Neural cell (in vitro differentiated cells): Measurements from ENCODE around the gene ACY1. TPM values are rescaled to one million over a fixed set of nuclear protein-coding genes. Genes with fewer than 3 reads are reported as not detected.
A peak's percentile ranks its signal among the peaks of the same experiment; 100 is the strongest.

Experiments used
- H2AFZ ChIP-seq: fragments of 200-600, 300-800 bp; sonication (generic), shearing (Covaris generic); 2 replicates; pipeline ENCODE4 v1.6.0; 2014; ENCODE audit warnings: low read depth, mild to moderate bottlenecking, antibody characterized with exemption, low read length, moderate library complexity
- H3F3A ChIP-seq: fragments of 200-600 bp; shearing (Covaris generic); 2 replicates; pipeline ENCODE4 v1.6.1; 2016; ENCODE audit warnings: mild to moderate bottlenecking, moderate library complexity, mixed read lengths, antibody characterized with exemption, low read length; ENCODE audit not compliant: insufficient read depth, poor library complexity, severe bottlenecking
- H3K27ac ChIP-seq: fragments of 200-600, 300-800 bp; sonication (generic), shearing (Covaris generic); 2 replicates; pipeline ENCODE4 v1.5.1; 2014; ENCODE audit warnings: mild to moderate bottlenecking, low read length, moderate library complexity
- H3K27me3 ChIP-seq: fragments of 300-800, 200-600 bp; sonication (generic), shearing (Covaris generic); 2 replicates; pipeline ENCODE4 v1.6.0; 2014; ENCODE audit warnings: mild to moderate bottlenecking, low read depth, low read length, moderate library complexity; ENCODE audit not compliant: insufficient read depth
- H3K36me3 ChIP-seq: fragments of 300-800, 200-600 bp; sonication (generic), shearing (Covaris generic); 2 replicates; pipeline ENCODE4 v1.5.1; 2014; ENCODE audit warnings: mild to moderate bottlenecking, antibody characterized with exemption, low read length, moderate library complexity; ENCODE audit not compliant: insufficient read depth
- H3K4me2 ChIP-seq: fragments of 300-800, 200-600 bp; sonication (generic), shearing (Covaris generic); 2 replicates; pipeline ENCODE4 v1.6.0; 2014; ENCODE audit warnings: mild to moderate bottlenecking, low read length
- H3K4me3 ChIP-seq: fragments of 300-800, 200-600 bp; sonication (generic), shearing (Covaris generic); 2 replicates; pipeline ENCODE4 v1.5.1; 2014; ENCODE audit warnings: mild to moderate bottlenecking, low read length, moderate library complexity
- H3K79me2 ChIP-seq: fragments of 200-600 bp; shearing (Covaris generic); replicated peaks from 2 replicates; pipeline ENCODE4 v1.6.0; 2014; ENCODE audit warnings: mild to moderate bottlenecking, low read length, moderate library complexity; ENCODE audit not compliant: insufficient read depth
- H3K9ac ChIP-seq: fragments of 300-800, 200-600 bp; sonication (generic), shearing (Covaris generic); 2 replicates; pipeline ENCODE4 v1.6.1; 2016; ENCODE audit warnings: mild to moderate bottlenecking, low read length, mixed read lengths
- H3K9me2 ChIP-seq: fragments of 200-600 bp; shearing (Covaris generic); 2 replicates; pipeline ENCODE4 v1.6.1; 2016; ENCODE audit warnings: mild to moderate bottlenecking, low read length, mixed read lengths; ENCODE audit not compliant: insufficient read depth
- H3K9me3 ChIP-seq: fragments of 200-600, 300-800 bp; sonication (generic), shearing (Covaris generic); 2 replicates; pipeline ENCODE4 v1.6.1; 2016; ENCODE audit warnings: mild to moderate bottlenecking, mixed run types, low read length, moderate library complexity, mixed read lengths
- H4K20me1 ChIP-seq: fragments of 200-600 bp; shearing (Covaris generic); 2 replicates; pipeline ENCODE4 v1.6.1; 2016; ENCODE audit warnings: mild to moderate bottlenecking, mixed run types; ENCODE audit not compliant: insufficient read depth
- EP300 ChIP-seq: fragments of 450-650 bp; conservative IDR thresholded peaks from 2 replicates; pipeline ENCODE4 v1.6.1; 2014; ENCODE audit warnings: antibody characterized with exemption, mild to moderate bottlenecking, moderate library complexity; ENCODE audit not compliant: poor library complexity, severe bottlenecking
- EZH2 ChIP-seq: fragments of 200-600, 300-800 bp; shearing (Covaris generic), sonication (generic); IDR thresholded peaks from 2 replicates; pipeline ENCODE4 v1.6.1; 2014; ENCODE audit warnings: antibody characterized with exemption, low read length, borderline replicate concordance, mild to moderate bottlenecking; ENCODE audit not compliant: insufficient read depth, poor library complexity, severe bottlenecking
- MXI1 ChIP-seq: fragments of 450-650 bp; conservative IDR thresholded peaks from 2 replicates; pipeline ENCODE4 v1.6.1; 2014; ENCODE audit warnings: antibody characterized with exemption, mild to moderate bottlenecking; ENCODE audit not compliant: poor library complexity, severe bottlenecking
- POLR2AphosphoS5 ChIP-seq: IDR thresholded peaks from 2 replicates; pipeline ENCODE4 v1.6.1; 2012
- RAD21 ChIP-seq: fragments of 450-650 bp; conservative IDR thresholded peaks from 2 replicates; pipeline ENCODE4 v1.6.1; 2014; ENCODE audit warnings: antibody characterized with exemption, mild to moderate bottlenecking, moderate library complexity
- SMC3 ChIP-seq: fragments of 450-650 bp; conservative IDR thresholded peaks from 2 replicates; pipeline ENCODE4 v1.6.1; 2014; ENCODE audit warnings: antibody characterized with exemption, mild to moderate bottlenecking, moderate library complexity; ENCODE audit not compliant: poor library complexity
- TAF1 ChIP-seq: IDR thresholded peaks from 2 replicates; pipeline ENCODE4 v1.6.1; 2012; ENCODE audit warnings: low read depth
- polyA plus RNA-seq: library from polyadenylated mRNA; depleted of rRNA; stranded (reverse); fragments of >200 nt; gene quantifications from 2 replicates; pipeline ENCODE4 v1.2.3, GENCODE V29; 2014
- TF ChIP-seq, protein P1 (sequence below): fragments of 450-650 bp; IDR thresholded peaks from 2 replicates; pipeline ENCODE4 v1.5.1; 2014; ENCODE audit warnings: antibody characterized with exemption, mild to moderate bottlenecking, moderate library complexity; ENCODE audit not compliant: poor library complexity, severe bottlenecking
- TF ChIP-seq, protein P2 (sequence below): IDR thresholded peaks from 2 replicates; pipeline ENCODE4 v1.6.1; 2012; ENCODE audit warnings: borderline replicate concordance

Gene ACY1
- polyA plus RNA-seq, 1 donor from 2014 or later: 14.4 TPM

DNA sequence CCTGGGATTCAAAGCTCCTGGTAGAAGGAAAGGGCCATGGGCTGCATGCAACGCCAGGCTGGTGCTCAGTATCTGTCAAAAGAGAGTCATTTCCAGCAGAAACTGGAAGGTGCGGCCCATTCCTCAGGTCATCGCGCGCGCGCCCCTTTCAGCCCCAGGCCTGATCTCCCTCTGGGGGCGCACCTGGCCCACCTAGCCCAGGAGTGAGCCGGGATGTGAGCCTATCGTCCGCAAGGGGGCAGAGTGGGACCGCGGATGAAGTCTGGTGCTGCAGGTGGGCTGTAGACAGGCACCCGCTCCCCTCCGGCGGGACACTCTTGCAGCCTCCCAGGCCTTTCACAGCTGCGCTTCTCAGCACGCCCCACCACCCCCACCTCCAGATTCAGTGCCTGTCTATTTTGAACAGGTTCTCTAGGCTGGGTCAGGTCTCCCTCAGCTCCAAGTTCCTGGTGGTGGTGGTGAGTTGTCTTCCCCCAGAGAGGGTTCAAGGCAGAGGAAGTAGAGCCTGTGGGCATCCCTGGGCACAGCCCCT lies 18.2 kb downstream of the ACY1 start:
- Histone ChIP-seq H3K27ac (peak overlapping the region; percentile 74), H2AFZ (no peak overlapping the region), H3K27me3 (no peaks in the 10 kb centered on the region), H3K4me2 (peak overlapping the region; percentile 43), H3K9me2 (no peaks in the 10 kb centered on the region), H3K36me3 (no peaks in the 10 kb centered on the region), H3K79me2 (no peaks in the 10 kb centered on the region), H4K20me1 (no peaks in the 10 kb centered on the region), H3K4me3 (peak overlapping the region; percentile 54), H3K9me3 (no peaks in the 10 kb centered on the region), H3F3A (no peaks in the 10 kb centered on the region), H3K9ac (peak overlapping the region; percentile 66)
- TF ChIP-seq EP300: peak; percentile 35
- TF ChIP-seq EZH2: no peak
- TF ChIP-seq TAF1: no peak
- TF ChIP-seq, protein P1, sequence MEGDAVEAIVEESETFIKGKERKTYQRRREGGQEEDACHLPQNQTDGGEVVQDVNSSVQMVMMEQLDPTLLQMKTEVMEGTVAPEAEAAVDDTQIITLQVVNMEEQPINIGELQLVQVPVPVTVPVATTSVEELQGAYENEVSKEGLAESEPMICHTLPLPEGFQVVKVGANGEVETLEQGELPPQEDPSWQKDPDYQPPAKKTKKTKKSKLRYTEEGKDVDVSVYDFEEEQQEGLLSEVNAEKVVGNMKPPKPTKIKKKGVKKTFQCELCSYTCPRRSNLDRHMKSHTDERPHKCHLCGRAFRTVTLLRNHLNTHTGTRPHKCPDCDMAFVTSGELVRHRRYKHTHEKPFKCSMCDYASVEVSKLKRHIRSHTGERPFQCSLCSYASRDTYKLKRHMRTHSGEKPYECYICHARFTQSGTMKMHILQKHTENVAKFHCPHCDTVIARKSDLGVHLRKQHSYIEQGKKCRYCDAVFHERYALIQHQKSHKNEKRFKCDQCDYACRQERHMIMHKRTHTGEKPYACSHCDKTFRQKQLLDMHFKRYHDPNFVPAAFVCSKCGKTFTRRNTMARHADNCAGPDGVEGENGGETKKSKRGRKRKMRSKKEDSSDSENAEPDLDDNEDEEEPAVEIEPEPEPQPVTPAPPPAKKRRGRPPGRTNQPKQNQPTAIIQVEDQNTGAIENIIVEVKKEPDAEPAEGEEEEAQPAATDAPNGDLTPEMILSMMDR: peak; percentile 100
- peak; percentile 52 for TF ChIP-seq POLR2AphosphoS5
- TF ChIP-seq, protein P2, sequence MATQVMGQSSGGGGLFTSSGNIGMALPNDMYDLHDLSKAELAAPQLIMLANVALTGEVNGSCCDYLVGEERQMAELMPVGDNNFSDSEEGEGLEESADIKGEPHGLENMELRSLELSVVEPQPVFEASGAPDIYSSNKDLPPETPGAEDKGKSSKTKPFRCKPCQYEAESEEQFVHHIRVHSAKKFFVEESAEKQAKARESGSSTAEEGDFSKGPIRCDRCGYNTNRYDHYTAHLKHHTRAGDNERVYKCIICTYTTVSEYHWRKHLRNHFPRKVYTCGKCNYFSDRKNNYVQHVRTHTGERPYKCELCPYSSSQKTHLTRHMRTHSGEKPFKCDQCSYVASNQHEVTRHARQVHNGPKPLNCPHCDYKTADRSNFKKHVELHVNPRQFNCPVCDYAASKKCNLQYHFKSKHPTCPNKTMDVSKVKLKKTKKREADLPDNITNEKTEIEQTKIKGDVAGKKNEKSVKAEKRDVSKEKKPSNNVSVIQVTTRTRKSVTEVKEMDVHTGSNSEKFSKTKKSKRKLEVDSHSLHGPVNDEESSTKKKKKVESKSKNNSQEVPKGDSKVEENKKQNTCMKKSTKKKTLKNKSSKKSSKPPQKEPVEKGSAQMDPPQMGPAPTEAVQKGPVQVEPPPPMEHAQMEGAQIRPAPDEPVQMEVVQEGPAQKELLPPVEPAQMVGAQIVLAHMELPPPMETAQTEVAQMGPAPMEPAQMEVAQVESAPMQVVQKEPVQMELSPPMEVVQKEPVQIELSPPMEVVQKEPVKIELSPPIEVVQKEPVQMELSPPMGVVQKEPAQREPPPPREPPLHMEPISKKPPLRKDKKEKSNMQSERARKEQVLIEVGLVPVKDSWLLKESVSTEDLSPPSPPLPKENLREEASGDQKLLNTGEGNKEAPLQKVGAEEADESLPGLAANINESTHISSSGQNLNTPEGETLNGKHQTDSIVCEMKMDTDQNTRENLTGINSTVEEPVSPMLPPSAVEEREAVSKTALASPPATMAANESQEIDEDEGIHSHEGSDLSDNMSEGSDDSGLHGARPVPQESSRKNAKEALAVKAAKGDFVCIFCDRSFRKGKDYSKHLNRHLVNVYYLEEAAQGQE: no peak
- TF ChIP-seq MXI1: peak; percentile 45
- peak; percentile 100 for TF ChIP-seq RAD21
- peak; percentile 99 for TF ChIP-seq SMC3

GRCh38 chr3:52002748-52003147 lies 19.4 kb downstream of the ACY1 start:
- H3K9me2 ChIP-seq: no peaks in the 10 kb centered on the region
- H3K36me3 ChIP-seq: no peaks in the 10 kb centered on the region
- peak overlapping the region; percentile 42 for H3K4me2 ChIP-seq
- H4K20me1 ChIP-seq: no peaks in the 10 kb centered on the region
- H2AFZ ChIP-seq: peak overlapping the region; percentile 54
- no peaks in the 10 kb centered on the region for H3F3A ChIP-seq
- no peaks in the 10 kb centered on the region for H3K79me2 ChIP-seq
- H3K9ac ChIP-seq: peak overlapping the region; percentile 66
- peak overlapping the region; percentile 74 for H3K27ac ChIP-seq
- no peaks in the 10 kb centered on the region for H3K9me3 ChIP-seq
- peak; percentile 39 for TF ChIP-seq RAD21
- peak; percentile 41 for TF ChIP-seq EP300
- no peak for TF ChIP-seq TAF1
- peak; percentile 41 for TF ChIP-seq SMC3
- TF ChIP-seq POLR2AphosphoS5: no peak
- TF ChIP-seq, protein P1: no peak
- TF ChIP-seq EZH2: no peak
- TF ChIP-seq MXI1: peak; percentile 31
- TF ChIP-seq, protein P2: no peak
- peak overlapping the region; percentile 54 for H3K4me3 ChIP-seq
- H3K27me3 ChIP-seq: no peaks in the 10 kb centered on the region
